Central memory CD8-positive, alpha-beta T cell (primary cell): ENCODE data around the gene GABRR3.

Source experiments
- ATAC-seq: fragments of 150-1000 bp; cut with Tn5 transposase; replicated peaks from 2 replicates; pipeline ENCODE4 v1.10.0; 2022; ENCODE audit warnings: mild to moderate bottlenecking, moderate FRiP score, moderate number of reproducible peaks; ENCODE audit not compliant: poor library complexity, severe bottlenecking; ENCODE audit errors: extremely low read depth
- DNase-seq, 2 donors: peaks; one replicate each; pipeline ENCODE4 v3.0.0; 2021; ENCODE audit warnings: low spot score in 2 of 2
- H3K27ac Mint-ChIP-seq: one replicate; pipeline ENCODE4 v1.8.0; 2022; ENCODE audit warnings: low read depth, mild to moderate bottlenecking, moderate library complexity, mixed read lengths
- H3K27me3 Mint-ChIP-seq: one replicate; pipeline ENCODE4 v1.8.0; 2022; ENCODE audit warnings: mixed read lengths
- H3K36me3 Mint-ChIP-seq: one replicate; pipeline ENCODE4 v1.8.0; 2022; ENCODE audit warnings: mild to moderate bottlenecking, moderate library complexity, mixed read lengths; ENCODE audit not compliant: insufficient read depth
- H3K4me1 Mint-ChIP-seq: one replicate; pipeline ENCODE4 v1.8.0; 2022; ENCODE audit warnings: mixed read lengths
- H3K4me3 Mint-ChIP-seq: one replicate; pipeline ENCODE4 v1.8.0; 2022; ENCODE audit warnings: mild to moderate bottlenecking, moderate library complexity, mixed read lengths
- H3K9me3 Mint-ChIP-seq: one replicate; pipeline ENCODE4 v1.8.0; 2022; ENCODE audit warnings: mixed read lengths

GABRR3 gene

DNA sequence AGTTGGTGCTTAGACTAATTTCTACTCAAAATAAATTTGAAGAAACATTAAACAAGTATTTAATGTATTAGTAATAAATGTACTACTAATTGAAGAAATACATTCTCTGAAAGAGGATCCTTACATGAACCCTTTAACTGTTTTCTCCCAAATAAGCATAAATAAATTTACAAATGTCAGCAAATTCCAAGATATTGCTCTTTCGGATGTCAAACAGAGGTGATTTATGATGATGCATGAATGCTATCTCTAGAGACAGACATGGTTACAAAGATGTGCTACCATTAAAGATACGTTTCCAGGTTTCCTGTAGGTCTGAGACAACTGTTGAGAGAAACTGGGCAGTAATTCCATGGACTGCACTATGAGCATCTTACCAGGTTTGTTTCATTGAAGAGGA, 629 bp downstream of the GABRR3 start:
- Mint-ChIP-seq H3K36me3 (no peaks in the 10 kb centered on the region), H3K27me3 (peaks cover 44% of the 10 kb centered on the region), H3K4me1 (peaks cover 3% of the 10 kb centered on the region), H3K4me3 (no peak overlapping the region), H3K27ac (no peak overlapping the region), H3K9me3 (no peaks in the 10 kb centered on the region)
- ATAC-seq (no peak), DNase-seq (no peak)

GRCh38 chr3:98034036-98034435, 1.1 kb downstream of the GABRR3 start:
- DNase-seq (no peak), ATAC-seq (no peak)
- Mint-ChIP-seq H3K4me1 (peaks cover 4% of the 10 kb centered on the region), H3K4me3 (no peak overlapping the region), H3K27ac (no peak overlapping the region), H3K27me3 (peaks cover 44% of the 10 kb centered on the region), H3K36me3 (no peaks in the 10 kb centered on the region), H3K9me3 (no peaks in the 10 kb centered on the region)

- Mint-ChIP-seq H3K27me3 (peaks cover 39% of the 10 kb centered on the region), H3K4me1 (peaks cover 5% of the 10 kb centered on the region), H3K9me3 (no peaks in the 10 kb centered on the region), H3K36me3 (no peaks in the 10 kb centered on the region), H3K27ac (no peak overlapping the region), H3K4me3 (no peak overlapping the region)
- DNase-seq (no peak), ATAC-seq (no peak)
These were observed 2.2 kb downstream of the GABRR3 start for GRCh38 chr3:98032904-98033303.

DNA sequence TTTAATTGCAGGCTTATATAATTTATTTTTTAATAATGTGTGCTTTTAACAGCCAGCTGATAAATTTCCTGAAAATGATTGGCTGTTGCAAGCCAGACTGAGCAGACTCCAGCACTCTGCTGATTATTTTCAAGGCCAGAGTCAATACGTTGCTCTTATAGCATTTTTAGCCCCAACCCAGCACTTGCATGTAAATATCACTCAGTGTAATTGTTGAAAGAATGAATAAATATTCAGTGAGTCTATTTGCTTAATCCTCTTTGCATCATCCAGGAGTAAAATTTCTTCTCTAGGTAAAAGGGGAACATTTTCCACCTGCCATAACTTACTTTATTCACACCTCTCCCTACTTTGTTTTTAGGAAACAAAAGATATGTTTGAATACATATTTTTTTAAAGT, 2.9 kb downstream of the GABRR3 start:
- no peak overlapping the region for H3K4me3 Mint-ChIP-seq
- H3K9me3 Mint-ChIP-seq, result no peaks in the 10 kb centered on the region
- H3K4me1 Mint-ChIP-seq, result peaks cover 5% of the 10 kb centered on the region
- no peaks in the 10 kb centered on the region for H3K36me3 Mint-ChIP-seq
- H3K27me3 Mint-ChIP-seq, result peaks cover 33% of the 10 kb centered on the region
- ATAC-seq (no peak), DNase-seq (no peak)
- no peak overlapping the region for H3K27ac Mint-ChIP-seq

- ATAC-seq (no peak), DNase-seq (no peak)
- H3K4me3 Mint-ChIP-seq, result peak overlapping the region; percentile 23
- no peaks in the 10 kb centered on the region for H3K9me3 Mint-ChIP-seq
- peaks cover 5% of the 10 kb centered on the region for H3K4me1 Mint-ChIP-seq
- H3K36me3 Mint-ChIP-seq, result no peaks in the 10 kb centered on the region
- no peak overlapping the region for H3K27ac Mint-ChIP-seq
- peaks cover 15% of the 10 kb centered on the region for H3K27me3 Mint-ChIP-seq
These were observed 6.0 kb downstream of the GABRR3 start for GRCh38 chr3:98029083-98029482.

DNA sequence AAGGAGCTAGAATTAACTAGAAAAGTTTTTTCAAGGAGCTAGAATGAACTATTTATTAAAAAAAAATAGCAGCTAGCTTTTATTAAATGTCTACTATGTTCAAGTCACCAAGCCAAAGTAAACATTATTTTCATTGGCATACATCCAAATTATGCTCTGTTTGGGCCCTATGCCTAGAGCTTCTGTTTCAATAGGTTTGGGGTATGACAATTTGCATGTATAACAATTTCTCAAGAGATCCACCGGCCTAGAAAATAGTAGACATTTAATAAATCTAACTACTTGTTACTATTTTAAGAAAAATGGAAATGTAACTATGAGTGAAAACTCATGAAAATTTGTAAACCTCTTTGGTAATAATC, 8.0 kb downstream of the GABRR3 start:
- DNase-seq (no peak), ATAC-seq (no peak)
- Mint-ChIP-seq H3K27me3 (peaks cover 11% of the 10 kb centered on the region), H3K27ac (no peak overlapping the region), H3K9me3 (no peaks in the 10 kb centered on the region), H3K4me1 (peaks cover 10% of the 10 kb centered on the region), H3K36me3 (peaks cover 2% of the 10 kb centered on the region), H3K4me3 (no peak overlapping the region)

DNA sequence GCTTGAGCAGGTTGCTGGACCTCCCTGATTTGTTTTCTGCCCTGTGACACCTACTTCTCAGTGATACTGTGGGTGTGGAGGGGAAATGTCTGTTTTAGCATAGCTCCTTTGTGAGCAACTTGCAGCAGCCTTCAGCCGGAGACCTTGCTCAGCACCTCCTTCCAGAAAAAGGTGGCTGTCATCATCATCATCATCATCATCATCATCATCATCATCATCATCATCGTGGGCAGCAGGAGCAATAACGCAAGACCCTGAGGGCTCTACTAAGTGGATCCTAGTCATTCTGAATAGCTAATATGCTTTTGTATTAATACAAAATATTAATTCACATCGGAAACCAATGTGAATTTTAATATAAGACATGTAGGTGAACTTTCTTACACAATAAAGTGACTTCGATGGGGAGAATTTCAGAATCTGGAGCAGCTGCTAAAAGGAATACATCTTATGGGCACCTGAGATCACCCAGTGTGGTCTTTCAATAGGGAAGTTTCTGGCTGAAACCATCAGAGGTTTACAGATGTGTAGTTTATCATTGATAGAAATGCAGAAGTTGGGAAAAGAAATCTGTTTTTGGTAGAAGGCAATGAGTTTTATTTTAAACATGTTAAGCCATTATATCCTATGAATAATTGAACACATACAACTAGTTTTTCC, 8.6 kb downstream of the GABRR3 start:
- no peak for DNase-seq
- ATAC-seq, result no peak
- no peaks in the 10 kb centered on the region for H3K9me3 Mint-ChIP-seq
- peaks cover 11% of the 10 kb centered on the region for H3K27me3 Mint-ChIP-seq
- no peak overlapping the region for H3K4me3 Mint-ChIP-seq
- H3K27ac Mint-ChIP-seq, result no peak overlapping the region
- H3K4me1 Mint-ChIP-seq, result peaks cover 10% of the 10 kb centered on the region
- H3K36me3 Mint-ChIP-seq, result peaks cover 2% of the 10 kb centered on the region

DNA sequence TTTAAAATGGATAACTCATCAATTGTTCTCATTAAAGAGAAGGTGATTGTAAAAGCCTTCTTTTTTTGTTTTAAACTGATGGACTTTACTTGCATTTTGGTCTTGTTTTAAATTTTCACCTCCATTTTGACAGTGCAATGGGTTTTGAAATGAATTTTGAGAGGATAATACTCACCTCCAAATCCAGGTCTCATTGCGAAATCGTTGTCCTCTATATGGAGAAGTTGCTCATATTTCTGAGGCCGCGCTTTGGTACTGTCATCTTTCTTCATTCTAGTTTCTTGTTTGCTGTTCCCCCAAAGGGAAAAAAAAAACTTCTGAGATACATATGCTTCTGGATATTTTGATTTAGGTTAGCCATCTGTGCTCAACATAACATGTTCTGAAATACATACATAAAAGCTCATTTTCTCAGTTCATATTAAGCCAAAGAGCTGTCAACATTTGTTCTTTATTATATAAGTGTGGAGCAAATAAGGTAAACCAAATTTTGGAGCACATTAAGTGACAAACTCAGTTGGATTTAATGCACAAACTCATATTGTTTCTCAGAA, 9.6 kb downstream of the GABRR3 start:
- Mint-ChIP-seq H3K27ac (no peak overlapping the region), H3K36me3 (peaks cover 2% of the 10 kb centered on the region), H3K4me1 (peaks cover 10% of the 10 kb centered on the region), H3K9me3 (no peaks in the 10 kb centered on the region), H3K4me3 (no peak overlapping the region), H3K27me3 (peaks cover 11% of the 10 kb centered on the region)
- ATAC-seq, result no peak
- no peak for DNase-seq

- Mint-ChIP-seq H3K9me3 (no peaks in the 10 kb centered on the region), H3K4me1 (peaks cover 5% of the 10 kb centered on the region), H3K27me3 (peaks cover 11% of the 10 kb centered on the region), H3K4me3 (no peak overlapping the region), H3K27ac (no peak overlapping the region), H3K36me3 (peaks cover 2% of the 10 kb centered on the region)
- peak; percentile 71 to 91 for DNase-seq
- peak; percentile 60 for ATAC-seq
These were observed 11.9 kb downstream of the GABRR3 start for GRCh38 chr3:98022978-98023820.

DNA sequence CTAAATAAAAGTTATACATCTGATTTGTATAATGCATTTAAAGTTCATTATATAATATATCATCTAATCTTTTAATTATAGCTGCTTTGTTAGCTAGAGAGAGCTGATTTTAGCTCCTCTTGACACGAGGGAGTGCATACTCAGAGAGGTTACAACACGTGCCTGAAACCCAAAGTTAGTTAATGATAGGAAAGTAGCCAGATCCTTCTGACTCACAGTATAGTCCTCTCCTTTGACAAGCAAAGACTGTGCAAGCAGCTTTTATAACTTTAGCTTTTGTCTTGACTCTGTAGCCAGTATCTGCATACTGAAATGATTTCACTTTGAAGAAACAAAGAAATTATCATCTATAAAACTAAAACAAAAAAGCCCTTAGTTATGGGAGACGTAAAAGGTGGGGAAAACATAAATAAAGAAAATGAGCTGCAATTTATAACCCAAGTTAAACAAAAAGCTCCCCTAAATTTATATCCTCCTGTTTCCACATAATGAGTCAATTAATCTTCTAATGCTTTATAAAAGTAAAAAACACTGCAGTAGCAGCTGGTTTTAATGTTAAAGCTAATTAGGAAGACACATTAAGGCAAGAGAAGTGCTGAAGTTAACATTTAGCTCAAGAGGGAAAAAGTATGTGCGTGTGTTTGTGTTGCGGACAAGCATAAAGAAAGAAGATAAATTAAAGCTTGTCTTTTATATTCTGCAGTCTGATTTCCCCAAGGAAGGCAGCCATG, 13.1 kb downstream of the GABRR3 start:
- H3K27me3 Mint-ChIP-seq, result peaks cover 11% of the 10 kb centered on the region
- DNase-seq (no peak), ATAC-seq (no peak)
- H3K27ac Mint-ChIP-seq, result no peak overlapping the region
- peaks cover 5% of the 10 kb centered on the region for H3K4me1 Mint-ChIP-seq
- no peak overlapping the region for H3K4me3 Mint-ChIP-seq
- no peaks in the 10 kb centered on the region for H3K9me3 Mint-ChIP-seq
- H3K36me3 Mint-ChIP-seq, result peaks cover 2% of the 10 kb centered on the region

- H3K4me1 Mint-ChIP-seq, result peaks cover 5% of the 10 kb centered on the region
- no peak overlapping the region for H3K27ac Mint-ChIP-seq
- no peaks in the 10 kb centered on the region for H3K9me3 Mint-ChIP-seq
- ATAC-seq (no peak), DNase-seq (no peak)
- no peak overlapping the region for H3K4me3 Mint-ChIP-seq
- peaks cover 11% of the 10 kb centered on the region for H3K27me3 Mint-ChIP-seq
- peaks cover 2% of the 10 kb centered on the region for H3K36me3 Mint-ChIP-seq
These were observed 14.7 kb downstream of the GABRR3 start for GRCh38 chr3:98020412-98020811.

GRCh38 chr3:98018301-98018700, 16.8 kb downstream of the GABRR3 start:
- Mint-ChIP-seq H3K27ac (no peak overlapping the region), H3K4me1 (peaks cover 3% of the 10 kb centered on the region), H3K27me3 (peaks cover 8% of the 10 kb centered on the region), H3K36me3 (peaks cover 1% of the 10 kb centered on the region), H3K9me3 (no peaks in the 10 kb centered on the region), H3K4me3 (no peak overlapping the region)
- DNase-seq (no peak), ATAC-seq (no peak)
